Vagina (tissue), 2 donors: ENCODE data around the gene SORCS2.

Experiments
- POLR2A ChIP-seq, 2 donors: fragments of 450-650 bp; IDR thresholded peaks; one replicate each; pipeline ENCODE4 v1.6.1; 2017; ENCODE audit warnings: antibody characterized with exemption in 2 of 2, mild to moderate bottlenecking in 2 of 2, moderate library complexity in 2 of 2
- POLR2AphosphoS5 ChIP-seq, 2 donors: sonication (generic); formaldehyde crosslinking; IDR thresholded peaks; one replicate each; pipeline ENCODE4 v1.9.0; 2017; ENCODE audit warnings: antibody characterized with exemption in 2 of 2, mild to moderate bottlenecking in 2 of 2, low read depth in 1 of 2; ENCODE audit not compliant: insufficient read depth in 1 of 2
- TF ChIP-seq, protein P1 (sequence below), 3 experiments: fragments of 450-650 bp in 2 of 3; fragments of 200-600 bp in 1 of 3; sonication (generic) in 1 of 3; IDR thresholded peaks; one replicate each; pipeline ENCODE4 v1.5.1; 2017 to 2019; ENCODE audit warnings: antibody characterized with exemption in 3 of 3, mild to moderate bottlenecking in 2 of 3, moderate library complexity in 2 of 3

DNA sequence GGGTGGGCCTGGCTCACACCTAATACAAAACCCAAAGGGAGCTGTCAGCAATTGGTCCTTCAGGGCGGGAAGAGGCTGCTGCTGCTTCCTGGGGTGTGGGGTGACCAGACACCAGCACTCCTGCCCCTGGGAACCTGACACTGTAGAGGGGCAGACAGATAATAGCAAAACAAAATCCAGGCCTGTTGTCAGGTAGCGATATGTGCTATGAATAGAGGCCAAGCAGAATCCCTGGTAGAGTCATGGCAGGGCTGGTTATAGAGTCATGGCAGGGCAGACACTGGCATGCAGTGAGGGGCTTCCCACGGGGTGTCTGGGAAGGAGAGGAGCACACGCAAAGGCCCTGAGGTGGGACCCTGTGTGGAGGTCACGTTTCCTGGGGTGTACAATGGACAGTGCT lies 321.9 kb downstream of the SORCS2 start:
- TF ChIP-seq, protein P1, sequence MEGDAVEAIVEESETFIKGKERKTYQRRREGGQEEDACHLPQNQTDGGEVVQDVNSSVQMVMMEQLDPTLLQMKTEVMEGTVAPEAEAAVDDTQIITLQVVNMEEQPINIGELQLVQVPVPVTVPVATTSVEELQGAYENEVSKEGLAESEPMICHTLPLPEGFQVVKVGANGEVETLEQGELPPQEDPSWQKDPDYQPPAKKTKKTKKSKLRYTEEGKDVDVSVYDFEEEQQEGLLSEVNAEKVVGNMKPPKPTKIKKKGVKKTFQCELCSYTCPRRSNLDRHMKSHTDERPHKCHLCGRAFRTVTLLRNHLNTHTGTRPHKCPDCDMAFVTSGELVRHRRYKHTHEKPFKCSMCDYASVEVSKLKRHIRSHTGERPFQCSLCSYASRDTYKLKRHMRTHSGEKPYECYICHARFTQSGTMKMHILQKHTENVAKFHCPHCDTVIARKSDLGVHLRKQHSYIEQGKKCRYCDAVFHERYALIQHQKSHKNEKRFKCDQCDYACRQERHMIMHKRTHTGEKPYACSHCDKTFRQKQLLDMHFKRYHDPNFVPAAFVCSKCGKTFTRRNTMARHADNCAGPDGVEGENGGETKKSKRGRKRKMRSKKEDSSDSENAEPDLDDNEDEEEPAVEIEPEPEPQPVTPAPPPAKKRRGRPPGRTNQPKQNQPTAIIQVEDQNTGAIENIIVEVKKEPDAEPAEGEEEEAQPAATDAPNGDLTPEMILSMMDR (IDR thresholded peaks at IDR 0.05): no peak
- TF ChIP-seq POLR2A (IDR thresholded peaks at IDR 0.05) (no peak), POLR2AphosphoS5 (IDR thresholded peaks at IDR 0.05; ENCODE audit: insufficient read depth in 1 of 2, low read depth in 1 of 2) (no peak)
